Stimulated activated CD4-positive, alpha-beta T cell treated with anti-CD3 and anti-CD28 coated beads, Interleukin-4, amount 100 ng/mL, for 48 hours (primary cell): ENCODE results near the gene CMAS.
"Not testable (repeated sequence)": the region's sequence is repeated elsewhere in the genome, so short reads cannot be mapped to it uniquely, and the experiment has no call there.

ENCODE experiments used
- DNase-seq, 2 donors: peaks; one replicate each; pipeline ENCODE4 v3.0.0-alpha.2; 2020; ENCODE audit warnings: low read depth in 2 of 2

Gene CMAS

GRCh38 chr12:22046090-22046967 lies at the start of gene CMAS:
Gene CMAS (plus strand): TSS chr12:22046218. CDS start chr12:22046304, 86 bp downstream.
- DNase-seq: peak; percentile 79 to 80

- DNase-seq: no peak
Observed at GRCh38 chr12:21998295-21998694, 47.7 kb upstream of the CMAS start.

- DNase-seq: no peak
Observed at GRCh38 chr12:21998782-21999181, 47.2 kb upstream of the CMAS start.

GRCh38 chr12:22002430-22002829 lies 43.6 kb upstream of the CMAS start:
- DNase-seq: no peak

GRCh38 chr12:22007794-22008193 lies 38.2 kb upstream of the CMAS start:
- not testable (repeated sequence) for DNase-seq

- DNase-seq: no peak
Observed at GRCh38 chr12:22008196-22008595, 37.8 kb upstream of the CMAS start.

GRCh38 chr12:22014041-22014782 lies 31.8 kb upstream of the CMAS start:
- DNase-seq: no peak

- DNase-seq: no peak
Observed at GRCh38 chr12:22014783-22015144, 31.3 kb upstream of the CMAS start.

- no peak for DNase-seq
Observed at GRCh38 chr12:22016982-22017381, 29.0 kb upstream of the CMAS start.

GRCh38 chr12:22018860-22019259 lies 27.2 kb upstream of the CMAS start:
- DNase-seq: no peak

- DNase-seq: not testable (repeated sequence)
Observed at GRCh38 chr12:22023489-22023888, 22.5 kb upstream of the CMAS start.

GRCh38 chr12:22029491-22029890 lies 16.5 kb upstream of the CMAS start:
- no peak for DNase-seq

GRCh38 chr12:22029991-22030390 lies 16.0 kb upstream of the CMAS start:
- no peak for DNase-seq

- DNase-seq: no peak
Observed at GRCh38 chr12:22032732-22033131, 13.3 kb upstream of the CMAS start.

- no peak for DNase-seq
Observed at GRCh38 chr12:22034709-22035506, 11.1 kb upstream of the CMAS start.

GRCh38 chr12:22037947-22038346 lies 8.1 kb upstream of the CMAS start:
- DNase-seq: no peak

- no peak for DNase-seq
Observed at GRCh38 chr12:22038734-22039133, 7.3 kb upstream of the CMAS start.

- DNase-seq: no peak
Observed at GRCh38 chr12:22039361-22039760, 6.7 kb upstream of the CMAS start.

- DNase-seq: no peak
Observed at GRCh38 chr12:22042976-22043669, 2.9 kb upstream of the CMAS start.

- no peak for DNase-seq
Observed at GRCh38 chr12:22043943-22044342, 2.1 kb upstream of the CMAS start.

- no peak for DNase-seq
Observed at GRCh38 chr12:22044391-22044790, 1.6 kb upstream of the CMAS start.

- no peak for DNase-seq
Observed at GRCh38 chr12:22046968-22047390, 961 bp downstream of the CMAS start.
